Activated CD4-positive, alpha-beta T cell treated with anti-CD3 and anti-CD28 coated beads, Interleukin-2, amount 10 ng/mL, durations not matched to agents 24 days and 14 days (primary cell): ENCODE data around the gene DNAJC1. TPM values are rescaled to one million over a fixed set of nuclear protein-coding genes. Genes with fewer than 3 reads are reported as not detected.

Experiments
- DNase-seq: peaks from one replicate; pipeline ENCODE4 v3.0.0; 2022
- H3K27ac Mint-ChIP-seq: one replicate; pipeline ENCODE4 v1.8.0; 2022; ENCODE audit warnings: mild to moderate bottlenecking, mixed read lengths
- H3K27me3 Mint-ChIP-seq: one replicate; pipeline ENCODE4 v1.8.0; 2022; ENCODE audit warnings: mixed read lengths
- H3K36me3 Mint-ChIP-seq: one replicate; pipeline ENCODE4 v1.8.0; 2022; ENCODE audit warnings: low read depth, mild to moderate bottlenecking, mixed read lengths
- H3K4me1 Mint-ChIP-seq: one replicate; pipeline ENCODE4 v1.8.0; 2021; ENCODE audit warnings: mixed read lengths
- H3K4me3 Mint-ChIP-seq: one replicate; pipeline ENCODE4 v1.8.0; 2022; ENCODE audit warnings: mild to moderate bottlenecking, moderate library complexity, mixed read lengths
- H3K9me3 Mint-ChIP-seq: one replicate; pipeline ENCODE4 v1.8.0; 2021; ENCODE audit warnings: mixed read lengths
- intact Hi-C: fragments of 100-400 bp; cut with micrococcal nuclease; formaldehyde crosslinking; loops from one replicate; pipeline ENCODE4 v1.15.1; 2023
- total RNA-seq: library from RNA; stranded (reverse); gene quantifications from 2 replicates; pipeline ENCODE4 v1.2.3, GENCODE V29; 2022

Gene DNAJC1
- total RNA-seq, 1 donor from 2014 or later = 22.4 TPM

- peaks cover 42% of the 10 kb centered on the region for H3K4me1 Mint-ChIP-seq
- H3K27ac Mint-ChIP-seq = no peak overlapping the region
- no peaks in the 10 kb centered on the region for H3K9me3 Mint-ChIP-seq
- no peaks in the 10 kb centered on the region for H3K27me3 Mint-ChIP-seq
- H3K4me3 Mint-ChIP-seq = no peak overlapping the region
- intact Hi-C loops = no loop called here
- peak; percentile 51 for DNase-seq
- H3K36me3 Mint-ChIP-seq = peaks cover 35% of the 10 kb centered on the region
These were observed 260.7 kb downstream of the DNAJC1 start for GRCh38 chr10:21742740-21743412.

- peak overlapping the region; percentile 39 for H3K27ac Mint-ChIP-seq
- H3K27me3 Mint-ChIP-seq = no peaks in the 10 kb centered on the region
- peak overlapping the region; percentile 20 for H3K4me3 Mint-ChIP-seq
- peaks cover 45% of the 10 kb centered on the region for H3K36me3 Mint-ChIP-seq
- H3K4me1 Mint-ChIP-seq = peaks cover 44% of the 10 kb centered on the region
- DNase-seq = peak; percentile 78
- no peaks in the 10 kb centered on the region for H3K9me3 Mint-ChIP-seq
- intact Hi-C loops = no loop called here
These were observed 262.5 kb downstream of the DNAJC1 start for GRCh38 chr10:21740989-21741388.

GRCh38 chr10:21737106-21737505 is 266.4 kb downstream of the DNAJC1 start:
- Mint-ChIP-seq H3K4me3 (no peak overlapping the region), H3K27me3 (no peaks in the 10 kb centered on the region), H3K27ac (peak overlapping the region; percentile 5), H3K36me3 (peaks cover 42% of the 10 kb centered on the region), H3K4me1 (peaks cover 45% of the 10 kb centered on the region), H3K9me3 (no peaks in the 10 kb centered on the region)
- intact Hi-C loops = loop anchor here (10.0 kb wide), 1 partner anchor 218 kb away; no protein-coding TSS in a partner anchor
- DNase-seq = peak; percentile 54

GRCh38 chr10:21733710-21734109 is 269.8 kb downstream of the DNAJC1 start:
- peak; percentile 37 for DNase-seq
- H3K36me3 Mint-ChIP-seq = peaks cover 33% of the 10 kb centered on the region
- H3K4me3 Mint-ChIP-seq = no peak overlapping the region
- intact Hi-C loops = loop anchor here (10.0 kb wide), 1 partner anchor 221 kb away; no protein-coding TSS in a partner anchor
- H3K27me3 Mint-ChIP-seq = no peaks in the 10 kb centered on the region
- no peaks in the 10 kb centered on the region for H3K9me3 Mint-ChIP-seq
- no peak overlapping the region for H3K27ac Mint-ChIP-seq
- H3K4me1 Mint-ChIP-seq = peaks cover 28% of the 10 kb centered on the region

GRCh38 chr10:21732067-21732772 is 271.3 kb downstream of the DNAJC1 start:
- H3K9me3 Mint-ChIP-seq = no peaks in the 10 kb centered on the region
- H3K4me1 Mint-ChIP-seq = peaks cover 23% of the 10 kb centered on the region
- H3K36me3 Mint-ChIP-seq = peaks cover 33% of the 10 kb centered on the region
- intact Hi-C loops = loop anchor here (1.0 to 10.0 kb wide), 2 partner anchors 223 to 237 kb away; no protein-coding TSS in a partner anchor
- peak; percentile 84 for DNase-seq
- no peak overlapping the region for H3K27ac Mint-ChIP-seq
- H3K4me3 Mint-ChIP-seq = no peak overlapping the region
- H3K27me3 Mint-ChIP-seq = no peaks in the 10 kb centered on the region

GRCh38 chr10:21728618-21729017 is 274.9 kb downstream of the DNAJC1 start:
- H3K9me3 Mint-ChIP-seq = no peaks in the 10 kb centered on the region
- H3K4me3 Mint-ChIP-seq = no peak overlapping the region
- intact Hi-C loops = no loop called here
- H3K27me3 Mint-ChIP-seq = no peaks in the 10 kb centered on the region
- H3K36me3 Mint-ChIP-seq = peaks cover 26% of the 10 kb centered on the region
- no peak overlapping the region for H3K27ac Mint-ChIP-seq
- peaks cover 14% of the 10 kb centered on the region for H3K4me1 Mint-ChIP-seq
- DNase-seq = no peak

- peaks cover 28% of the 10 kb centered on the region for H3K36me3 Mint-ChIP-seq
- DNase-seq = no peak
These were observed 275.9 kb downstream of the DNAJC1 start for GRCh38 chr10:21727452-21728168.

GRCh38 chr10:21726601-21727225 is 276.8 kb downstream of the DNAJC1 start:
- no peak overlapping the region for H3K4me3 Mint-ChIP-seq
- peaks cover 28% of the 10 kb centered on the region for H3K36me3 Mint-ChIP-seq
- H3K27me3 Mint-ChIP-seq = no peaks in the 10 kb centered on the region
- H3K4me1 Mint-ChIP-seq = peaks cover 12% of the 10 kb centered on the region
- intact Hi-C loops = no loop called here
- H3K9me3 Mint-ChIP-seq = no peaks in the 10 kb centered on the region
- H3K27ac Mint-ChIP-seq = no peak overlapping the region
- DNase-seq = no peak

More at GRCh38 chr10:21727452-21728168, 275.9 kb downstream of the DNAJC1 start:
- no peaks in the 10 kb centered on the region for H3K9me3 Mint-ChIP-seq
- H3K4me3 Mint-ChIP-seq = no peak overlapping the region
- H3K27me3 Mint-ChIP-seq = no peaks in the 10 kb centered on the region
- intact Hi-C loops = no loop called here
- no peak overlapping the region for H3K27ac Mint-ChIP-seq
- peaks cover 14% of the 10 kb centered on the region for H3K4me1 Mint-ChIP-seq

- Mint-ChIP-seq H3K36me3 (peaks cover 30% of the 10 kb centered on the region), H3K27ac (no peak overlapping the region), H3K4me1 (peaks cover 12% of the 10 kb centered on the region), H3K4me3 (no peak overlapping the region), H3K9me3 (no peaks in the 10 kb centered on the region), H3K27me3 (no peaks in the 10 kb centered on the region)
- intact Hi-C loops = no loop called here
- DNase-seq = peak; percentile 80
These were observed 278.7 kb downstream of the DNAJC1 start for GRCh38 chr10:21724687-21725367.

- intact Hi-C loops = no loop called here
- DNase-seq = no peak
- H3K27ac Mint-ChIP-seq = no peak overlapping the region
- peaks cover 27% of the 10 kb centered on the region for H3K36me3 Mint-ChIP-seq
- H3K4me1 Mint-ChIP-seq = peaks cover 12% of the 10 kb centered on the region
- no peaks in the 10 kb centered on the region for H3K9me3 Mint-ChIP-seq
- H3K4me3 Mint-ChIP-seq = no peak overlapping the region
- H3K27me3 Mint-ChIP-seq = no peaks in the 10 kb centered on the region
These were observed 279.4 kb downstream of the DNAJC1 start for GRCh38 chr10:21724020-21724589.

- Mint-ChIP-seq H3K36me3 (peaks cover 24% of the 10 kb centered on the region), H3K27ac (no peak overlapping the region), H3K4me3 (no peak overlapping the region), H3K4me1 (peaks cover 10% of the 10 kb centered on the region), H3K9me3 (no peaks in the 10 kb centered on the region), H3K27me3 (no peaks in the 10 kb centered on the region)
- intact Hi-C loops = no loop called here
- no peak for DNase-seq
These were observed 281.3 kb downstream of the DNAJC1 start for GRCh38 chr10:21722209-21722608.

GRCh38 chr10:21721000-21721665 is 282.4 kb downstream of the DNAJC1 start:
- H3K27ac Mint-ChIP-seq = no peak overlapping the region
- H3K27me3 Mint-ChIP-seq = no peaks in the 10 kb centered on the region
- H3K9me3 Mint-ChIP-seq = no peaks in the 10 kb centered on the region
- peaks cover 8% of the 10 kb centered on the region for H3K4me1 Mint-ChIP-seq
- H3K36me3 Mint-ChIP-seq = peaks cover 19% of the 10 kb centered on the region
- no peak for DNase-seq
- intact Hi-C loops = no loop called here
- no peak overlapping the region for H3K4me3 Mint-ChIP-seq
